PC-9 (cell line): Measurements from ENCODE around the gene INPP5B. TPM values are rescaled to one million over a fixed set of nuclear protein-coding genes. Genes with fewer than 3 reads are reported as not detected.

Source experiments
- BruUV-seq: library from RNA; stranded (reverse); fragments of 400-500 nt; replicated peaks from 2 replicates; lab custom pipeline; 2021; lab: Mats Ljungman, UMichigan
- CTCF ChIA-PET: fragments of 300-600 bp; sonication (Branson Sonifier 250); formaldehyde crosslinking; loops from one replicate; lab custom pipeline; 2022; ENCODE audit warnings: antibody characterized with exemption; lab: Charles Lee
- POLR2A ChIA-PET: fragments of 300-600 bp; sonication (Branson Sonifier 250); formaldehyde crosslinking; loops from one replicate; lab custom pipeline; 2022; ENCODE audit warnings: antibody characterized with exemption; ENCODE audit not compliant: unreplicated experiment; lab: Charles Lee
- DNase-seq, 2 experiments: peaks; one replicate each; pipeline versions ENCODE4 v3.0.0 to v3.0.0-alpha.2; 2015 to 2022; ENCODE audit warnings: mixed read lengths in 1 of 2
- H2AFZ ChIP-seq: fragments of 200-600 bp; sonication (generic); 2 replicates; pipeline ENCODE4 v1.8.1; 2017; ENCODE audit warnings: antibody characterized with exemption
- H3F3A ChIP-seq: fragments of 200-600 bp; sonication (generic); 2 replicates; pipeline ENCODE4 v1.8.1; 2017; ENCODE audit warnings: antibody characterized with exemption, mild to moderate bottlenecking, low read depth; ENCODE audit not compliant: insufficient read depth
- H3K27ac ChIP-seq: fragments of 200-600 bp; sonication (generic); 2 replicates; pipeline ENCODE4 v1.6.1; 2016; ENCODE audit warnings: mixed run types
- H3K27me3 ChIP-seq: fragments of 200-600 bp; sonication (generic); 2 replicates; pipeline ENCODE4 v1.6.1; 2016; ENCODE audit warnings: low read depth, mixed run types; ENCODE audit not compliant: insufficient read depth
- H3K36me3 ChIP-seq: fragments of 200-600 bp; sonication (generic); 2 replicates; pipeline ENCODE4 v1.6.1; 2016; ENCODE audit warnings: low read depth, mixed run types
- H3K4me1 ChIP-seq: fragments of 200-600 bp; sonication (generic); replicated peaks from 2 replicates; pipeline ENCODE4 v1.6.1; 2016; ENCODE audit warnings: mixed run types; ENCODE audit not compliant: insufficient read depth
- H3K4me2 ChIP-seq: fragments of 200-600 bp; sonication (generic); 2 replicates; pipeline ENCODE4 v1.6.1; 2017; ENCODE audit warnings: mixed run types
- H3K4me3 ChIP-seq: fragments of 200-600 bp; sonication (generic); 2 replicates; pipeline ENCODE4 v1.6.1; 2016; ENCODE audit warnings: mixed run types
- H3K79me2 ChIP-seq: fragments of 200-600 bp; sonication (generic); 2 replicates; pipeline ENCODE4 v1.6.1; 2017; ENCODE audit warnings: low read depth, mixed run types
- H3K9me2 ChIP-seq: fragments of 200-600 bp; sonication (generic); 2 replicates; pipeline ENCODE4 v1.8.1; 2017; ENCODE audit warnings: mild to moderate bottlenecking; ENCODE audit not compliant: insufficient read depth
- H3K9me3 ChIP-seq: fragments of 200-600 bp; sonication (generic); 2 replicates; pipeline ENCODE4 v1.8.1; 2016; ENCODE audit warnings: low read depth; ENCODE audit not compliant: insufficient read depth
- H4K20me1 ChIP-seq: fragments of 200-600 bp; sonication (generic); 2 replicates; pipeline ENCODE4 v1.8.1; 2017; ENCODE audit not compliant: insufficient read depth
- EZH2 ChIP-seq: fragments of 200-600 bp; sonication (generic); IDR thresholded peaks from 2 replicates; pipeline ENCODE4 v1.8.0; 2017; ENCODE audit warnings: antibody characterized with exemption, low read depth
- intact Hi-C: fragments of 100-400 bp; cut with micrococcal nuclease; formaldehyde crosslinking; loops from one replicate; pipeline ENCODE4 v1.10.0; 2022; ENCODE audit not compliant: unreplicated experiment
- total RNA-seq: library from RNA; stranded (reverse); gene quantifications from 2 replicates; pipeline ENCODE4 v1.2.3, GENCODE V29; 2021
- TF ChIP-seq, protein P1 (sequence below): fragments of 200-600 bp; sonication (generic); conservative IDR thresholded peaks from 2 replicates; pipeline ENCODE4 v1.6.1; 2017; ENCODE audit warnings: mixed run types, antibody characterized with exemption, mild to moderate bottlenecking, moderate library complexity

INPP5B gene
- total RNA-seq, 1 experiment from 2014 or later, result 28.1 TPM

- ChIA-PET POLR2A (interaction anchor here (1.0 kb wide), 1 partner anchor 8 kb away, joined by 4 read pairs; no protein-coding TSS in a partner anchor), CTCF (interaction anchor here (0.6 to 1.5 kb wide), 5 partner anchors 8 to 1712 kb away, joined by 5 to 9 read pairs (median 8); partner anchors contain the start of genes C1orf122 and YRDC)
- no peaks in the 10 kb centered on the region for H3K9me2 ChIP-seq
- H3K27me3 ChIP-seq, result no peaks in the 10 kb centered on the region
- H2AFZ ChIP-seq, result peak overlapping the region; percentile 82
- H3K4me2 ChIP-seq, result peak overlapping the region; percentile 87
- peaks cover 23% of the 10 kb centered on the region for H3F3A ChIP-seq
- TSS peak; percentile 58 for BruUV-seq
- H4K20me1 ChIP-seq, result 0 out of 2 replicates have a peak, but pooled peaks cover 3% of the 10 kb centered on the region
- no peak for DNase-seq
- H3K36me3 ChIP-seq, result peaks cover 16% of the 10 kb centered on the region
- H3K9me3 ChIP-seq, result no peaks in the 10 kb centered on the region
- TF ChIP-seq, protein P1, sequence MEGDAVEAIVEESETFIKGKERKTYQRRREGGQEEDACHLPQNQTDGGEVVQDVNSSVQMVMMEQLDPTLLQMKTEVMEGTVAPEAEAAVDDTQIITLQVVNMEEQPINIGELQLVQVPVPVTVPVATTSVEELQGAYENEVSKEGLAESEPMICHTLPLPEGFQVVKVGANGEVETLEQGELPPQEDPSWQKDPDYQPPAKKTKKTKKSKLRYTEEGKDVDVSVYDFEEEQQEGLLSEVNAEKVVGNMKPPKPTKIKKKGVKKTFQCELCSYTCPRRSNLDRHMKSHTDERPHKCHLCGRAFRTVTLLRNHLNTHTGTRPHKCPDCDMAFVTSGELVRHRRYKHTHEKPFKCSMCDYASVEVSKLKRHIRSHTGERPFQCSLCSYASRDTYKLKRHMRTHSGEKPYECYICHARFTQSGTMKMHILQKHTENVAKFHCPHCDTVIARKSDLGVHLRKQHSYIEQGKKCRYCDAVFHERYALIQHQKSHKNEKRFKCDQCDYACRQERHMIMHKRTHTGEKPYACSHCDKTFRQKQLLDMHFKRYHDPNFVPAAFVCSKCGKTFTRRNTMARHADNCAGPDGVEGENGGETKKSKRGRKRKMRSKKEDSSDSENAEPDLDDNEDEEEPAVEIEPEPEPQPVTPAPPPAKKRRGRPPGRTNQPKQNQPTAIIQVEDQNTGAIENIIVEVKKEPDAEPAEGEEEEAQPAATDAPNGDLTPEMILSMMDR, result no peak
- TF ChIP-seq EZH2, result no peak
- H3K79me2 ChIP-seq, result peaks cover 53% of the 10 kb centered on the region
- intact Hi-C loops, result loop anchor here (1.0 to 10.0 kb wide), 4 partner anchors 9 to 384 kb away; partner anchors contain the start of genes CDCA8, GNL2 and ZC3H12A
- peak overlapping the region; percentile 76 for H3K4me3 ChIP-seq
- H3K27ac ChIP-seq, result peak overlapping the region; percentile 4; the same call in 1 of the 2 replicates
- peaks cover 31% of the 10 kb centered on the region for H3K4me1 ChIP-seq
These were observed 87.8 kb downstream of the INPP5B start for GRCh38 chr1:37858931-37859506.

DNA sequence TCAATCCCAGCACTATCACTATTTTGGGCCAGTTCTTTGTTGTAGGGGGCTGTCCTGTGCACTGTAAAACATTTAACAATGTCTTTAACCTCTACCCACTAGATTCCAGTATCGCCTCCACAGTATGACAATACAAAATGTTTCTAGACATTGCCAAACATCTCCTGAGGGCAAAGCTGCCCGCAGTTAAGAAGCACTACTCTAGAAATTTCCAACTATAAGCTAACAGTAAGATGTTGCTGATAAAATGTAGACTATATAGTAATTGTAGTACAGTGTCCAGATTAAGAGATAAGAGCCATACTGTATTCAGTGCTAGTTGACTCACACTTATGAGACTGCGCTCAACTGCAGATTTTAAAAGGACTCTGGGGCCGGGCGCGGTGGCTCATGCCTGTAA, 92.4 kb downstream of the INPP5B start:
- Histone ChIP-seq H3K4me2 (no peak overlapping the region), H4K20me1 (0 out of 2 replicates have a peak, but pooled peaks cover 3% of the 10 kb centered on the region), H3K9me2 (no peaks in the 10 kb centered on the region), H3K79me2 (peaks cover 88% of the 10 kb centered on the region), H3K27ac (no peak overlapping the region), H3K4me3 (no peak overlapping the region), H3K27me3 (no peaks in the 10 kb centered on the region), H3K9me3 (no peaks in the 10 kb centered on the region), H2AFZ (no peak overlapping the region), H3K36me3 (peaks cover 26% of the 10 kb centered on the region), H3K4me1 (peaks cover 51% of the 10 kb centered on the region), H3F3A (peaks cover 30% of the 10 kb centered on the region)
- no peak for DNase-seq
- intact Hi-C loops, result loop anchor here (10.0 kb wide), 1 partner anchor 380 kb away; the partner anchor contains the start of gene ZC3H12A
- no peak for TF ChIP-seq EZH2
- TF ChIP-seq, protein P1, result no peak
- BruUV-seq, result no TSS peak
- POLR2A ChIA-PET, result no interaction called here
- CTCF ChIA-PET, result no interaction called here

- ChIA-PET POLR2A (no interaction called here), CTCF (no interaction called here)
- Histone ChIP-seq H2AFZ (no peak overlapping the region), H3K79me2 (peaks cover 88% of the 10 kb centered on the region), H3K4me2 (0 out of 2 replicates have a peak overlapping the region, but pooled peaks have one; percentile 4), H3K36me3 (peaks cover 27% of the 10 kb centered on the region), H3K9me3 (no peaks in the 10 kb centered on the region), H3K4me3 (no peak overlapping the region), H3K9me2 (no peaks in the 10 kb centered on the region), H3K27ac (no peak overlapping the region), H3K4me1 (peaks cover 53% of the 10 kb centered on the region), H4K20me1 (0 out of 2 replicates have a peak, but pooled peaks cover 3% of the 10 kb centered on the region), H3K27me3 (no peaks in the 10 kb centered on the region), H3F3A (peaks cover 33% of the 10 kb centered on the region)
- no peak for DNase-seq
- TF ChIP-seq, protein P1, result no peak
- TF ChIP-seq EZH2, result no peak
- intact Hi-C loops, result loop anchor here (10.0 kb wide), 1 partner anchor 378 kb away; the partner anchor contains the start of gene ZC3H12A
- no TSS peak for BruUV-seq
These were observed 93.7 kb downstream of the INPP5B start for GRCh38 chr1:37853157-37853556.
